ENCODE data around the gene PHF20.
"Not testable (repeated sequence)": the region's sequence is repeated elsewhere in the genome, so short reads cannot be mapped to it uniquely, and the experiment has no call there.

GRCh38 chr20:35744492-35744841 lies 27.3 kb upstream of the PHF20 start:
- TF ChIP-seq ATF2 (CRISPR knock-in tag; IDR thresholded peaks at IDR 0.05; ENCODE audit: borderline replicate concordance, low read depth); ZNF423 (CRISPR knock-in tag; IDR thresholded peaks at IDR 0.05); CBFB (CRISPR knock-in tag; IDR thresholded peaks at IDR 0.05; ENCODE audit: low read depth); FOXK1 (CRISPR knock-in tag; IDR thresholded peaks at IDR 0.05); SP1 (CRISPR knock-in tag; conservative IDR thresholded peaks at IDR 0.05); TCF7 (CRISPR knock-in tag; IDR thresholded peaks at IDR 0.05; ENCODE audit: low read depth); E2F4 (CRISPR knock-in tag; IDR thresholded peaks at IDR 0.05; ENCODE audit: borderline replicate concordance, low read depth): not testable (repeated sequence)
- TF ChIP-seq, protein P1, sequence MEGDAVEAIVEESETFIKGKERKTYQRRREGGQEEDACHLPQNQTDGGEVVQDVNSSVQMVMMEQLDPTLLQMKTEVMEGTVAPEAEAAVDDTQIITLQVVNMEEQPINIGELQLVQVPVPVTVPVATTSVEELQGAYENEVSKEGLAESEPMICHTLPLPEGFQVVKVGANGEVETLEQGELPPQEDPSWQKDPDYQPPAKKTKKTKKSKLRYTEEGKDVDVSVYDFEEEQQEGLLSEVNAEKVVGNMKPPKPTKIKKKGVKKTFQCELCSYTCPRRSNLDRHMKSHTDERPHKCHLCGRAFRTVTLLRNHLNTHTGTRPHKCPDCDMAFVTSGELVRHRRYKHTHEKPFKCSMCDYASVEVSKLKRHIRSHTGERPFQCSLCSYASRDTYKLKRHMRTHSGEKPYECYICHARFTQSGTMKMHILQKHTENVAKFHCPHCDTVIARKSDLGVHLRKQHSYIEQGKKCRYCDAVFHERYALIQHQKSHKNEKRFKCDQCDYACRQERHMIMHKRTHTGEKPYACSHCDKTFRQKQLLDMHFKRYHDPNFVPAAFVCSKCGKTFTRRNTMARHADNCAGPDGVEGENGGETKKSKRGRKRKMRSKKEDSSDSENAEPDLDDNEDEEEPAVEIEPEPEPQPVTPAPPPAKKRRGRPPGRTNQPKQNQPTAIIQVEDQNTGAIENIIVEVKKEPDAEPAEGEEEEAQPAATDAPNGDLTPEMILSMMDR (IDR thresholded peaks at IDR 0.05): not testable (repeated sequence)
- TF ChIP-seq, protein P2, sequence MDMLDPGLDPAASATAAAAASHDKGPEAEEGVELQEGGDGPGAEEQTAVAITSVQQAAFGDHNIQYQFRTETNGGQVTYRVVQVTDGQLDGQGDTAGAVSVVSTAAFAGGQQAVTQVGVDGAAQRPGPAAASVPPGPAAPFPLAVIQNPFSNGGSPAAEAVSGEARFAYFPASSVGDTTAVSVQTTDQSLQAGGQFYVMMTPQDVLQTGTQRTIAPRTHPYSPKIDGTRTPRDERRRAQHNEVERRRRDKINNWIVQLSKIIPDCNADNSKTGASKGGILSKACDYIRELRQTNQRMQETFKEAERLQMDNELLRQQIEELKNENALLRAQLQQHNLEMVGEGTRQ (CRISPR knock-in tag; IDR thresholded peaks at IDR 0.05): not testable (repeated sequence)
- TF ChIP-seq, protein P3, sequence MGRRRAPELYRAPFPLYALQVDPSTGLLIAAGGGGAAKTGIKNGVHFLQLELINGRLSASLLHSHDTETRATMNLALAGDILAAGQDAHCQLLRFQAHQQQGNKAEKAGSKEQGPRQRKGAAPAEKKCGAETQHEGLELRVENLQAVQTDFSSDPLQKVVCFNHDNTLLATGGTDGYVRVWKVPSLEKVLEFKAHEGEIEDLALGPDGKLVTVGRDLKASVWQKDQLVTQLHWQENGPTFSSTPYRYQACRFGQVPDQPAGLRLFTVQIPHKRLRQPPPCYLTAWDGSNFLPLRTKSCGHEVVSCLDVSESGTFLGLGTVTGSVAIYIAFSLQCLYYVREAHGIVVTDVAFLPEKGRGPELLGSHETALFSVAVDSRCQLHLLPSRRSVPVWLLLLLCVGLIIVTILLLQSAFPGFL (CRISPR knock-in tag; IDR thresholded peaks at IDR 0.05; ENCODE audit: borderline replicate concordance): not testable (repeated sequence)
- TF ChIP-seq, protein P4, sequence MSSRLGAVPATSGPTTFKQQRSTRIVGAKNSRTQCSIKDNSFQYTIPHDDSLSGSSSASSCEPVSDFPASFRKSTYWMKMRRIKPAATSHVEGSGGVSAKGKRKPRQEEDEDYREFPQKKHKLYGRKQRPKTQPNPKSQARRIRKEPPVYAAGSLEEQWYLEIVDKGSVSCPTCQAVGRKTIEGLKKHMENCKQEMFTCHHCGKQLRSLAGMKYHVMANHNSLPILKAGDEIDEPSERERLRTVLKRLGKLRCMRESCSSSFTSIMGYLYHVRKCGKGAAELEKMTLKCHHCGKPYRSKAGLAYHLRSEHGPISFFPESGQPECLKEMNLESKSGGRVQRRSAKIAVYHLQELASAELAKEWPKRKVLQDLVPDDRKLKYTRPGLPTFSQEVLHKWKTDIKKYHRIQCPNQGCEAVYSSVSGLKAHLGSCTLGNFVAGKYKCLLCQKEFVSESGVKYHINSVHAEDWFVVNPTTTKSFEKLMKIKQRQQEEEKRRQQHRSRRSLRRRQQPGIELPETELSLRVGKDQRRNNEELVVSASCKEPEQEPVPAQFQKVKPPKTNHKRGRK (CRISPR knock-in tag; IDR thresholded peaks at IDR 0.05; ENCODE audit: borderline replicate concordance): not testable (repeated sequence)
- TF ChIP-seq, protein P5, sequence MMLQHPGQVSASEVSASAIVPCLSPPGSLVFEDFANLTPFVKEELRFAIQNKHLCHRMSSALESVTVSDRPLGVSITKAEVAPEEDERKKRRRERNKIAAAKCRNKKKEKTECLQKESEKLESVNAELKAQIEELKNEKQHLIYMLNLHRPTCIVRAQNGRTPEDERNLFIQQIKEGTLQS (CRISPR knock-in tag; conservative IDR thresholded peaks at IDR 0.05): not testable (repeated sequence)
